ENCODE results near the gene WNT5A. TPM values are rescaled to one million over a fixed set of nuclear protein-coding genes. Genes with fewer than 3 reads are reported as not detected.

Gene WNT5A
- total RNA-seq = 10 to 100 TPM; 16.4 to 22.2 TPM
- polyA plus RNA-seq = 1 to 10 TPM; 5.8 to 6.0 TPM
- long read RNA-seq, donor 1, full-length matches to known transcripts = 6 of 16 reads
- long read RNA-seq, donor 1, partial matches to known transcripts = 10 of 16 reads
- long read RNA-seq, donor 1, other reads (novel, unspliced or antisense) = 0 of 16 reads
- long read RNA-seq, donor 2, full-length matches to known transcripts = 5 of 12 reads
- long read RNA-seq, donor 2, partial matches to known transcripts = 7 of 12 reads
- long read RNA-seq, donor 2, other reads (novel, unspliced or antisense) = 0 of 12 reads
- long read RNA-seq, donor 3 = 0 reads
- long read RNA-seq, donor 4, full-length matches to known transcripts = 1 of 1 reads
- long read RNA-seq, donor 4, partial matches to known transcripts = 0 of 1 reads
- long read RNA-seq, donor 4, other reads (novel, unspliced or antisense) = 0 of 1 reads
- long read RNA-seq, donor 5, full-length matches to known transcripts = 3 of 8 reads
- long read RNA-seq, donor 5, partial matches to known transcripts = 5 of 8 reads
- long read RNA-seq, donor 5, other reads (novel, unspliced or antisense) = 0 of 8 reads

DNA sequence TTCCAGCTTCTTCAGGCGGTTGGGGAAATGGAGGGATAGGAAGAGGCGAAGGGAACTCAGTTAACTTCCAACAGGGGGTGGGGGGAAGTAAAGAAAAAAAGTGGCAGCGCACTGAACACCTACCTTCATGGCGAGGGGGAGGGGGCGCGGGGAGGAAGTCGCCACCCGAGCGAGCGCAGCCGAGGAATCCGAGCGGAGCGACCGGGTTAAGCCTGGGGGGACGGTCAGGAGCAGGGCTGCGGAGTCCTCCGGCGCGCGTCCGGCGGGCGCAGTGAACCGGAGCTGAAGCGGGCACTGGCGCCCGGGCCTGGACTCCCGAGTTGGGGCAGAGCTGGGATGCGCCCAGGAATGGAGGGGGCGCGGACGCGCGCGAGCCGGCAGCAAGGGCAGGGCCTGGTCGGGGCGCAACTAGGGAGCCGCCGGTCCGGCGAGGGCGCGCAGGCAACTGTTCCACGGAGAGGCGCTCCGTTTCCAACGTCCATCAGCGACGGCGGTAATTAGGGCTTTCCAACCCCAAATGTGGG is at the start of gene WNT5A:
Gene WNT5A (minus strand): TSS at position 450 of the 524 bp plus-strand sequence. CDS start 321 bp downstream, at position 129.
- H3K9ac ChIP-seq (ENCODE audit: insufficient read depth in 1 of 2, low read length in 2 of 2) = peak within 1 kb of the TSS in 1 of 2 donors; percentile 77
- DNase-seq (peak; percentile 37 to 47 (median 45)), ATAC-seq (ENCODE audit: insufficient read depth, low FRiP score) (peak; percentile 32)
- H3K36me3 ChIP-seq (ENCODE audit: control insufficient read depth in 4 of 4, insufficient read depth in 4 of 4, low read length in 4 of 4) = no peaks in the 10 kb centered on the region
- H3K4me1 ChIP-seq (ENCODE audit: control insufficient read depth in 5 of 5, insufficient read depth in 5 of 5, low read length in 5 of 5) = peaks cover 0 to 65% (median 10%) of the 10 kb centered on the region in 5 donors
- H3K27me3 ChIP-seq (ENCODE audit: control insufficient read depth in 3 of 3, insufficient read depth in 3 of 3, low read length in 2 of 3) = peaks cover 2 to 62% (median 38%) of the 10 kb centered on the region in 3 donors
- H3K27ac ChIP-seq (ENCODE audit: low read depth in 1 of 2, low read length in 1 of 2) = peak within 1 kb of the TSS; percentile 27 to 86
- 1% methylated on average over 51 to 52 of the region's 52 CpGs for WGBS, 2 donors
- peaks cover 0 to 2% (median 0%) of the 10 kb centered on the region in 4 donors for H3K9me3 ChIP-seq (ENCODE audit: control insufficient read depth in 4 of 4, insufficient read depth in 3 of 4, low read length in 3 of 4)
- peak within 1 kb of the TSS; percentile 60 for H3K4me3 ChIP-seq
- TF ChIP-seq, protein P1, sequence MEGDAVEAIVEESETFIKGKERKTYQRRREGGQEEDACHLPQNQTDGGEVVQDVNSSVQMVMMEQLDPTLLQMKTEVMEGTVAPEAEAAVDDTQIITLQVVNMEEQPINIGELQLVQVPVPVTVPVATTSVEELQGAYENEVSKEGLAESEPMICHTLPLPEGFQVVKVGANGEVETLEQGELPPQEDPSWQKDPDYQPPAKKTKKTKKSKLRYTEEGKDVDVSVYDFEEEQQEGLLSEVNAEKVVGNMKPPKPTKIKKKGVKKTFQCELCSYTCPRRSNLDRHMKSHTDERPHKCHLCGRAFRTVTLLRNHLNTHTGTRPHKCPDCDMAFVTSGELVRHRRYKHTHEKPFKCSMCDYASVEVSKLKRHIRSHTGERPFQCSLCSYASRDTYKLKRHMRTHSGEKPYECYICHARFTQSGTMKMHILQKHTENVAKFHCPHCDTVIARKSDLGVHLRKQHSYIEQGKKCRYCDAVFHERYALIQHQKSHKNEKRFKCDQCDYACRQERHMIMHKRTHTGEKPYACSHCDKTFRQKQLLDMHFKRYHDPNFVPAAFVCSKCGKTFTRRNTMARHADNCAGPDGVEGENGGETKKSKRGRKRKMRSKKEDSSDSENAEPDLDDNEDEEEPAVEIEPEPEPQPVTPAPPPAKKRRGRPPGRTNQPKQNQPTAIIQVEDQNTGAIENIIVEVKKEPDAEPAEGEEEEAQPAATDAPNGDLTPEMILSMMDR (IDR thresholded peaks at IDR 0.05; ENCODE audit: control extremely low read depth, extremely low read depth) = no peak

- no peaks in the 10 kb centered on the region for H3K27me3 ChIP-seq (ENCODE audit: control insufficient read depth in 3 of 3, insufficient read depth in 3 of 3, low read length in 2 of 3)
- no peak for DNase-seq
- WGBS, 2 donors = 80 to 81% methylated on average over 2 of the region's 2 CpGs
Observed at GRCh38 chr3:55534876-55535275, 47.8 kb upstream of the WNT5A start.

DNA sequence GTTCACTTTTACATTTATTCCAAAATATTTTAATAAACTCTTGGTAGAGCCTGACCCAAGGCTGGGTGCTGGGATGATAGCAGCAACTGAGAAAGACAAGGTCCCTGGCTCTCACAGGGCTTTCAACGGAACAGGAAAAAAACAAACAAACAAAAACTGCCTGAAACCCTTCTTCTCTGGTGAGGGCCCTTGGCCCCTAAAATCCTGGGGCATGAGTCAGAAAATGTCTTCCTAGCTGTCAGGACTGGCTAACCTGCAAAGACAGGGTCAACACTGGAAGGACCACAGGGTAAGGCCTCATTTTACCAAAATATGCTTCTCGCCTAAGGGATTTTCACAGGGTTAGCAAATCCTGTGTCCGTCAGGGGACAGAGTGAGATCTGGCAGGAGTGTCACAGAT is 45.7 kb upstream of the WNT5A start:
- TF ChIP-seq, protein P1 (IDR thresholded peaks at IDR 0.05; ENCODE audit: control extremely low read depth, extremely low read depth) = no peak
- Histone ChIP-seq H3K36me3 (ENCODE audit: control insufficient read depth in 4 of 4, insufficient read depth in 4 of 4, low read length in 4 of 4) (no peaks in the 10 kb centered on the region), H3K4me3 (no peak overlapping the region), H3K27ac (ENCODE audit: low read depth in 1 of 2, low read length in 1 of 2) (no peak overlapping the region), H3K9ac (ENCODE audit: insufficient read depth in 1 of 2, low read length in 2 of 2) (no peak overlapping the region), H3K9me3 (ENCODE audit: control insufficient read depth in 4 of 4, insufficient read depth in 3 of 4, low read length in 3 of 4) (no peaks in the 10 kb centered on the region), H3K4me1 (ENCODE audit: control insufficient read depth in 5 of 5, insufficient read depth in 5 of 5, low read length in 5 of 5) (no peaks in the 10 kb centered on the region), H3K27me3 (ENCODE audit: control insufficient read depth in 3 of 3, insufficient read depth in 3 of 3, low read length in 2 of 3) (no peaks in the 10 kb centered on the region)
- DNase-seq (no peak), ATAC-seq (ENCODE audit: insufficient read depth, low FRiP score) (no peak)
- WGBS, 2 donors = 92 to 94% methylated on average over 3 of the region's 3 CpGs

More at GRCh38 chr3:55534876-55535275, 47.8 kb upstream of the WNT5A start:
- Histone ChIP-seq H3K4me3 (no peak overlapping the region), H3K9ac (ENCODE audit: insufficient read depth in 1 of 2, low read length in 2 of 2) (no peak overlapping the region), H3K4me1 (ENCODE audit: control insufficient read depth in 5 of 5, insufficient read depth in 5 of 5, low read length in 5 of 5) (no peaks in the 10 kb centered on the region), H3K9me3 (ENCODE audit: control insufficient read depth in 4 of 4, insufficient read depth in 3 of 4, low read length in 3 of 4) (no peaks in the 10 kb centered on the region), H3K27ac (ENCODE audit: low read depth in 1 of 2, low read length in 1 of 2) (no peak overlapping the region), H3K36me3 (ENCODE audit: control insufficient read depth in 4 of 4, insufficient read depth in 4 of 4, low read length in 4 of 4) (no peaks in the 10 kb centered on the region)
- ATAC-seq (ENCODE audit: insufficient read depth, low FRiP score) = no peak
- TF ChIP-seq, protein P1 (IDR thresholded peaks at IDR 0.05; ENCODE audit: control extremely low read depth, extremely low read depth) = no peak
